ENCODE measurements around the gene MID1IP1. TPM values are rescaled to one million over a fixed set of nuclear protein-coding genes. Genes with fewer than 3 reads are reported as not detected.

Gene MID1IP1
- total and polyA plus RNA-seq, 2 of the 13 experiments (the other 11 are each of a cell fraction or from before 2014, with no cell fraction given): 35.7 to 36.1 TPM

DNA sequence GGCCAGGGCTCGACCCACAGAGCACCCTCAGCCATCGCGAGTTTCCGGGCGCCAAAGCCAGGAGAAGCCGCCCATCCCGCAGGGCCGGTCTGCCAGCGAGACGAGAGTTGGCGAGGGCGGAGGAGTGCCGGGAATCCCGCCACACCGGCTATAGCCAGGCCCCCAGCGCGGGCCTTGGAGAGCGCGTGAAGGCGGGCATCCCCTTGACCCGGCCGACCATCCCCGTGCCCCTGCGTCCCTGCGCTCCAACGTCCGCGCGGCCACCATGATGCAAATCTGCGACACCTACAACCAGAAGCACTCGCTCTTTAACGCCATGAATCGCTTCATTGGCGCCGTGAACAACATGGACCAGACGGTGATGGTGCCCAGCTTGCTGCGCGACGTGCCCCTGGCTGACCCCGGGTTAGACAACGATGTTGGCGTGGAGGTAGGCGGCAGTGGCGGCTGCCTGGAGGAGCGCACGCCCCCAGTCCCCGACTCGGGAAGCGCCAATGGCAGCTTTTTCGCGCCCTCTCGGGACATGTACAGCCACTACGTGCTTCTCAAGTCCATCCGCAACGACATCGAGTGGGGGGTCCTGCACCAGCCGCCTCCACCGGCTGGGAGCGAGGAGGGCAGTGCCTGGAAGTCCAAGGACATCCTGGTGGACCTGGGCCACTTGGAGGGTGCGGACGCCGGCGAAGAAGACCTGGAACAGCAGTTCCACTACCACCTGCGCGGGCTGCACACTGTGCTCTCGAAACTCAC, 3.6 kb downstream of the MID1IP1 start (continued):
- TF ChIP-seq MATR3 (CRISPR knock-in tag; IDR thresholded peaks at IDR 0.05): no peak
- no peak for TF ChIP-seq ETV6 (CRISPR knock-in tag; conservative IDR thresholded peaks at IDR 0.05)
- TF ChIP-seq, protein P1, sequence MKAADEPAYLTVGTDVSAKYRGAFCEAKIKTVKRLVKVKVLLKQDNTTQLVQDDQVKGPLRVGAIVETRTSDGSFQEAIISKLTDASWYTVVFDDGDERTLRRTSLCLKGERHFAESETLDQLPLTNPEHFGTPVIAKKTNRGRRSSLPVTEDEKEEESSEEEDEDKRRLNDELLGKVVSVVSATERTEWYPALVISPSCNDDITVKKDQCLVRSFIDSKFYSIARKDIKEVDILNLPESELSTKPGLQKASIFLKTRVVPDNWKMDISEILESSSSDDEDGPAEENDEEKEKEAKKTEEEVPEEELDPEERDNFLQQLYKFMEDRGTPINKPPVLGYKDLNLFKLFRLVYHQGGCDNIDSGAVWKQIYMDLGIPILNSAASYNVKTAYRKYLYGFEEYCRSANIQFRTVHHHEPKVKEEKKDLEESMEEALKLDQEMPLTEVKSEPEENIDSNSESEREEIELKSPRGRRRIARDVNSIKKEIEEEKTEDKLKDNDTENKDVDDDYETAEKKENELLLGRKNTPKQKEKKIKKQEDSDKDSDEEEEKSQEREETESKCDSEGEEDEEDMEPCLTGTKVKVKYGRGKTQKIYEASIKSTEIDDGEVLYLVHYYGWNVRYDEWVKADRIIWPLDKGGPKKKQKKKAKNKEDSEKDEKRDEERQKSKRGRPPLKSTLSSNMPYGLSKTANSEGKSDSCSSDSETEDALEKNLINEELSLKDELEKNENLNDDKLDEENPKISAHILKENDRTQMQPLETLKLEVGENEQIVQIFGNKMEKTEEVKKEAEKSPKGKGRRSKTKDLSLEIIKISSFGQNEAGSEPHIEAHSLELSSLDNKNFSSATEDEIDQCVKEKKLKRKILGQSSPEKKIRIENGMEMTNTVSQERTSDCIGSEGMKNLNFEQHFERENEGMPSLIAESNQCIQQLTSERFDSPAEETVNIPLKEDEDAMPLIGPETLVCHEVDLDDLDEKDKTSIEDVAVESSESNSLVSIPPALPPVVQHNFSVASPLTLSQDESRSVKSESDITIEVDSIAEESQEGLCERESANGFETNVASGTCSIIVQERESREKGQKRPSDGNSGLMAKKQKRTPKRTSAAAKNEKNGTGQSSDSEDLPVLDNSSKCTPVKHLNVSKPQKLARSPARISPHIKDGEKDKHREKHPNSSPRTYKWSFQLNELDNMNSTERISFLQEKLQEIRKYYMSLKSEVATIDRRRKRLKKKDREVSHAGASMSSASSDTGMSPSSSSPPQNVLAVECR (CRISPR knock-in tag; IDR thresholded peaks at IDR 0.05; ENCODE audit: borderline replicate concordance): no peak
- TF ChIP-seq YEATS4 (CRISPR knock-in tag; IDR thresholded peaks at IDR 0.05; ENCODE audit: borderline replicate concordance): no peak
- no peak for TF ChIP-seq ZNF296 (CRISPR knock-in tag; conservative IDR thresholded peaks at IDR 0.05)
- no peak for TF ChIP-seq MAFG (CRISPR knock-in tag; IDR thresholded peaks at IDR 0.05)
- TF ChIP-seq AGO2 (optimal IDR thresholded peaks at IDR 0.05; ENCODE audit: low read depth, low read length): peak; percentile 50
- no peak for TF ChIP-seq PCBP1 (IDR thresholded peaks at IDR 0.05; ENCODE audit: borderline replicate concordance, low read depth, low read length)
- no peak for TF ChIP-seq MIER2 (CRISPR knock-in tag; IDR thresholded peaks at IDR 0.05)
- no peak for TF ChIP-seq ZNF17 (CRISPR knock-in tag; IDR thresholded peaks at IDR 0.05)
- TF ChIP-seq MED13 (CRISPR knock-in tag; IDR thresholded peaks at IDR 0.05): no peak
- TF ChIP-seq YY1 (IDR thresholded peaks at IDR 0.05; ENCODE audit: insufficient read depth, insufficient replicate concordance, low read depth, low read length): peak; percentile 19
- no peak for TF ChIP-seq ESRRA (CRISPR knock-in tag; IDR thresholded peaks at IDR 0.05; ENCODE audit: low read depth)
- no peak for TF ChIP-seq HNF4G (IDR thresholded peaks at IDR 0.05; ENCODE audit: borderline replicate concordance, low read depth, low read length)
- no peak for TF ChIP-seq HNF4G (CRISPR knock-in tag; IDR thresholded peaks at IDR 0.05; ENCODE audit: borderline replicate concordance, low read depth)
- TF ChIP-seq SALL1 (CRISPR knock-in tag; IDR thresholded peaks at IDR 0.05): no peak
- TF ChIP-seq, protein P2, sequence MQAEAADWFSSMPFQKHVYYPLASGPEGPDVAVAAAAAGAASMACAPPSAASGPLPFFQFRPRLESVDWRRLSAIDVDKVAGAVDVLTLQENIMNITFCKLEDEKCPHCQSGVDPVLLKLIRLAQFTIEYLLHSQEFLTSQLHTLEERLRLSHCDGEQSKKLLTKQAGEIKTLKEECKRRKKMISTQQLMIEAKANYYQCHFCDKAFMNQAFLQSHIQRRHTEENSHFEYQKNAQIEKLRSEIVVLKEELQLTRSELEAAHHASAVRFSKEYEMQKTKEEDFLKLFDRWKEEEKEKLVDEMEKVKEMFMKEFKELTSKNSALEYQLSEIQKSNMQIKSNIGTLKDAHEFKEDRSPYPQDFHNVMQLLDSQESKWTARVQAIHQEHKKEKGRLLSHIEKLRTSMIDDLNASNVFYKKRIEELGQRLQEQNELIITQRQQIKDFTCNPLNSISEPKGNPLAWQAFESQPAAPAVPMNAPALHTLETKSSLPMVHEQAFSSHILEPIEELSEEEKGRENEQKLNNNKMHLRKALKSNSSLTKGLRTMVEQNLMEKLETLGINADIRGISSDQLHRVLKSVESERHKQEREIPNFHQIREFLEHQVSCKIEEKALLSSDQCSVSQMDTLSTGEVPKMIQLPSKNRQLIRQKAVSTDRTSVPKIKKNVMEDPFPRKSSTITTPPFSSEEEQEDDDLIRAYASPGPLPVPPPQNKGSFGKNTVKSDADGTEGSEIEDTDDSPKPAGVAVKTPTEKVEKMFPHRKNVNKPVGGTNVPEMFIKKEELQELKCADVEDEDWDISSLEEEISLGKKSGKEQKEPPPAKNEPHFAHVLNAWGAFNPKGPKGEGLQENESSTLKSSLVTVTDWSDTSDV (CRISPR knock-in tag; IDR thresholded peaks at IDR 0.05): no peak
- no peak for TF ChIP-seq NCOA1 (CRISPR knock-in tag; IDR thresholded peaks at IDR 0.05)
- TF ChIP-seq ZNF317 (CRISPR knock-in tag; IDR thresholded peaks at IDR 0.05): no peak
- TF ChIP-seq, protein P3, sequence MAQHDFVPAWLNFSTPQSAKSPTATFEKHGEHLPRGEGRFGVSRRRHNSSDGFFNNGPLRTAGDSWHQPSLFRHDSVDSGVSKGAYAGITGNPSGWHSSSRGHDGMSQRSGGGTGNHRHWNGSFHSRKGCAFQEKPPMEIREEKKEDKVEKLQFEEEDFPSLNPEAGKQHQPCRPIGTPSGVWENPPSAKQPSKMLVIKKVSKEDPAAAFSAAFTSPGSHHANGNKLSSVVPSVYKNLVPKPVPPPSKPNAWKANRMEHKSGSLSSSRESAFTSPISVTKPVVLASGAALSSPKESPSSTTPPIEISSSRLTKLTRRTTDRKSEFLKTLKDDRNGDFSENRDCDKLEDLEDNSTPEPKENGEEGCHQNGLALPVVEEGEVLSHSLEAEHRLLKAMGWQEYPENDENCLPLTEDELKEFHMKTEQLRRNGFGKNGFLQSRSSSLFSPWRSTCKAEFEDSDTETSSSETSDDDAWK (CRISPR knock-in tag; IDR thresholded peaks at IDR 0.05): no peak
- TF ChIP-seq, protein P4, sequence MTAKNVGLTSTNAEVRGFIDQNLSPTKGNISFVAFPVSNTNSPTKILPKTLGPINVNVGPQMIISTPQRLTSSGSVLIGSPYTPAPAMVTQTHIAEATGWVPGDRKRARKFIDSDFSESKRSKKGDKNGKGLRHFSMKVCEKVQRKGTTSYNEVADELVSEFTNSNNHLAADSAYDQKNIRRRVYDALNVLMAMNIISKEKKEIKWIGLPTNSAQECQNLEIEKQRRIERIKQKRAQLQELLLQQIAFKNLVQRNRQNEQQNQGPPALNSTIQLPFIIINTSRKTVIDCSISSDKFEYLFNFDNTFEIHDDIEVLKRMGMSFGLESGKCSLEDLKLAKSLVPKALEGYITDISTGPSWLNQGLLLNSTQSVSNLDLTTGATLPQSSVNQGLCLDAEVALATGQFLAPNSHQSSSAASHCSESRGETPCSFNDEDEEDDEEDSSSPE (CRISPR knock-in tag; IDR thresholded peaks at IDR 0.05): no peak
